HFFc6 (cell line): ENCODE data around the gene BAG5. TPM values are rescaled to one million over a fixed set of nuclear protein-coding genes. Genes with fewer than 3 reads are reported as not detected.

Experiments used
- DNase-seq: peaks from one replicate; pipeline ENCODE4 v3.0.0-alpha.2; 2018
- H3K27ac Mint-ChIP-seq: 2 replicates; pipeline ENCODE4 v1.8.0; 2020; ENCODE audit warnings: mild to moderate bottlenecking, mixed read lengths
- H3K27me3 Mint-ChIP-seq: 2 replicates; pipeline ENCODE4 v1.8.0; 2021; ENCODE audit warnings: mild to moderate bottlenecking, moderate library complexity, mixed read lengths; ENCODE audit not compliant: insufficient read depth
- H3K36me3 Mint-ChIP-seq: 2 replicates; pipeline ENCODE4 v1.8.0; 2021; ENCODE audit warnings: low read depth, mixed read lengths
- H3K4me1 Mint-ChIP-seq: 2 replicates; pipeline ENCODE4 v1.8.0; 2020; ENCODE audit warnings: low read depth, mixed read lengths
- H3K4me3 Mint-ChIP-seq: 2 replicates; pipeline ENCODE4 v1.8.0; 2020; ENCODE audit warnings: mild to moderate bottlenecking, moderate library complexity, mixed read lengths
- H3K9me3 Mint-ChIP-seq: 2 replicates; pipeline ENCODE4 v1.8.0; 2020; ENCODE audit warnings: mild to moderate bottlenecking, mixed read lengths
- CTCF ChIP-seq: fragments of 200-600 bp; sonication (generic); IDR thresholded peaks from 2 replicates; pipeline ENCODE4 v1.5.0; 2021; ENCODE audit warnings: antibody characterized with exemption, mild to moderate bottlenecking
- total RNA-seq, 6 experiments: library from RNA; stranded (reverse); fragmentation: NEBNext Ultra II Directional; extraction: Animal tissue kit (Norgen Biotek cat#: 25700); gene quantifications; 2 replicates in 1 of 6; 3 replicates in 5 of 6; pipeline ENCODE4 v1.2.3, GENCODE V29; 2021

The BAG5 gene
- total RNA-seq, 6 experiments from 2014 or later: 22.6 to 25.8 (median 23.6) TPM

- peak overlapping the region; percentile 42 for H3K4me3 Mint-ChIP-seq
- H3K27ac Mint-ChIP-seq: peak overlapping the region; percentile 82
- peaks cover 40% of the 10 kb centered on the region for H3K4me1 Mint-ChIP-seq
- peaks cover 4% of the 10 kb centered on the region; the same call in 1 of the 2 replicates for H3K27me3 Mint-ChIP-seq
- TF ChIP-seq CTCF: no peak
- peaks cover 17% of the 10 kb centered on the region for H3K36me3 Mint-ChIP-seq
- no peaks in the 10 kb centered on the region for H3K9me3 Mint-ChIP-seq
- peak; percentile 53 for DNase-seq
Observed at GRCh38 chr14:103558071-103558882, 4.2 kb downstream of the BAG5 start.

- Mint-ChIP-seq H3K27ac (peak overlapping the region; percentile 82; the same call in 1 of the 2 replicates), H3K27me3 (peaks cover 4% of the 10 kb centered on the region; the same call in 1 of the 2 replicates), H3K9me3 (no peaks in the 10 kb centered on the region), H3K36me3 (peaks cover 15% of the 10 kb centered on the region; the same call in 1 of the 2 replicates), H3K4me3 (no peak overlapping the region), H3K4me1 (peaks cover 48% of the 10 kb centered on the region)
- DNase-seq: no peak
- no peak for TF ChIP-seq CTCF
Observed at GRCh38 chr14:103556946-103557758, 5.3 kb downstream of the BAG5 start.

GRCh38 chr14:103555559-103556337, 6.7 kb downstream of the BAG5 start:
- Mint-ChIP-seq H3K9me3 (no peaks in the 10 kb centered on the region), H3K4me3 (no peak overlapping the region), H3K27ac (no peak overlapping the region), H3K36me3 (peaks cover 13% of the 10 kb centered on the region; the same call in 1 of the 2 replicates), H3K27me3 (peaks cover 2% of the 10 kb centered on the region; the same call in 1 of the 2 replicates), H3K4me1 (peaks cover 44% of the 10 kb centered on the region)
- DNase-seq: no peak
- no peak for TF ChIP-seq CTCF

- Mint-ChIP-seq H3K27ac (peak overlapping the region; percentile 80; the same call in 1 of the 2 replicates), H3K9me3 (no peaks in the 10 kb centered on the region)
- TF ChIP-seq CTCF: no peak
Observed at GRCh38 chr14:103552846-103553210, 9.6 kb downstream of the BAG5 start.

More at GRCh38 chr14:103552846-103553210, 9.6 kb downstream of the BAG5 start:
- H3K27me3 Mint-ChIP-seq: peaks cover 2% of the 10 kb centered on the region; the same call in 1 of the 2 replicates
- DNase-seq: no peak
- no peak overlapping the region for H3K4me3 Mint-ChIP-seq
- H3K4me1 Mint-ChIP-seq: peaks cover 18% of the 10 kb centered on the region
- H3K36me3 Mint-ChIP-seq: no peaks in the 10 kb centered on the region
